Memory B cell (primary cell): Measurements from ENCODE around the gene GOSR1.

Experiments used
- ATAC-seq: fragments of 150-1000 bp; cut with Tn5 transposase; 2 replicates; pipeline ENCODE4 v1.10.0; 2021; ENCODE audit warnings: low read depth, mild to moderate bottlenecking, moderate library complexity
- DNase-seq, 2 donors: peaks; one replicate each; pipeline ENCODE4 v3.0.0; 2022; ENCODE audit warnings: low spot score in 2 of 2
- H3K27ac Mint-ChIP-seq: one replicate; pipeline ENCODE4 v1.8.0; 2022; ENCODE audit warnings: mild to moderate bottlenecking, moderate library complexity, mixed read lengths
- H3K27me3 Mint-ChIP-seq: one replicate; pipeline ENCODE4 v1.8.0; 2022; ENCODE audit warnings: mixed read lengths
- H3K36me3 Mint-ChIP-seq: one replicate; pipeline ENCODE4 v1.8.0; 2022; ENCODE audit warnings: mild to moderate bottlenecking, mixed read lengths
- H3K4me1 Mint-ChIP-seq: one replicate; pipeline ENCODE4 v1.8.0; 2022; ENCODE audit warnings: mixed read lengths
- H3K4me3 Mint-ChIP-seq: one replicate; pipeline ENCODE4 v1.8.0; 2022; ENCODE audit warnings: mild to moderate bottlenecking, moderate library complexity, mixed read lengths
- H3K9me3 Mint-ChIP-seq: one replicate; pipeline ENCODE4 v1.8.0; 2022; ENCODE audit warnings: mixed read lengths

Gene GOSR1

GRCh38 chr17:30475206-30475605 lies 2.0 kb upstream of the GOSR1 start:
- DNase-seq (no peak), ATAC-seq (no peak)
- H3K9me3 Mint-ChIP-seq = no peaks in the 10 kb centered on the region
- peaks cover 2% of the 10 kb centered on the region for H3K36me3 Mint-ChIP-seq
- H3K27ac Mint-ChIP-seq = no peak overlapping the region
- no peaks in the 10 kb centered on the region for H3K27me3 Mint-ChIP-seq
- no peak overlapping the region for H3K4me3 Mint-ChIP-seq
- peaks cover 18% of the 10 kb centered on the region for H3K4me1 Mint-ChIP-seq

GRCh38 chr17:30476726-30477082 lies 504 bp upstream of the GOSR1 start:
- Mint-ChIP-seq H3K27me3 (no peaks in the 10 kb centered on the region), H3K4me3 (peak overlapping the region; percentile 93), H3K9me3 (no peaks in the 10 kb centered on the region), H3K4me1 (peaks cover 18% of the 10 kb centered on the region), H3K27ac (peak overlapping the region; percentile 99), H3K36me3 (peaks cover 7% of the 10 kb centered on the region)
- ATAC-seq = no peak
- DNase-seq = peak in 1 of 2 donors; percentile 16

- Mint-ChIP-seq H3K4me3 (peak overlapping the region; percentile 93), H3K9me3 (no peaks in the 10 kb centered on the region), H3K36me3 (peaks cover 7% of the 10 kb centered on the region), H3K27me3 (no peaks in the 10 kb centered on the region), H3K4me1 (peaks cover 18% of the 10 kb centered on the region), H3K27ac (peak overlapping the region; percentile 99)
- peak in 1 of 2 donors; percentile 56 for DNase-seq
- peak; percentile 74 for ATAC-seq
Measured at GRCh38 chr17:30477774-30478115, 537 bp downstream of the GOSR1 start.

- H3K27ac Mint-ChIP-seq = no peak overlapping the region
Measured at GRCh38 chr17:30482555-30482954, 5.3 kb downstream of the GOSR1 start.

GRCh38 chr17:30483159-30483558 lies 6.0 kb downstream of the GOSR1 start:
- peaks cover 8% of the 10 kb centered on the region for H3K4me1 Mint-ChIP-seq
- no peaks in the 10 kb centered on the region for H3K9me3 Mint-ChIP-seq
- H3K27me3 Mint-ChIP-seq = no peaks in the 10 kb centered on the region
- H3K27ac Mint-ChIP-seq = peak overlapping the region; percentile 20
- ATAC-seq (no peak), DNase-seq (no peak)
- H3K4me3 Mint-ChIP-seq = no peak overlapping the region
- H3K36me3 Mint-ChIP-seq = peaks cover 23% of the 10 kb centered on the region

More at GRCh38 chr17:30482555-30482954, 5.3 kb downstream of the GOSR1 start:
- Mint-ChIP-seq H3K4me1 (peaks cover 14% of the 10 kb centered on the region), H3K4me3 (no peak overlapping the region), H3K27me3 (no peaks in the 10 kb centered on the region), H3K9me3 (no peaks in the 10 kb centered on the region), H3K36me3 (peaks cover 21% of the 10 kb centered on the region)
- ATAC-seq = no peak
- DNase-seq = no peak

GRCh38 chr17:30493780-30494179 lies 16.6 kb downstream of the GOSR1 start:
- Mint-ChIP-seq H3K27me3 (no peaks in the 10 kb centered on the region), H3K36me3 (peaks cover 30% of the 10 kb centered on the region), H3K4me1 (peaks cover 7% of the 10 kb centered on the region), H3K27ac (no peak overlapping the region), H3K9me3 (no peaks in the 10 kb centered on the region), H3K4me3 (no peak overlapping the region)
- DNase-seq = no peak
- no peak for ATAC-seq

- DNase-seq = no peak
- no peak for ATAC-seq
- Mint-ChIP-seq H3K27ac (peak overlapping the region; percentile 46), H3K27me3 (no peaks in the 10 kb centered on the region), H3K36me3 (peaks cover 28% of the 10 kb centered on the region), H3K9me3 (no peaks in the 10 kb centered on the region), H3K4me3 (no peak overlapping the region), H3K4me1 (peaks cover 7% of the 10 kb centered on the region)
Measured at GRCh38 chr17:30495586-30495985, 18.4 kb downstream of the GOSR1 start.

GRCh38 chr17:30503558-30503957 lies 26.4 kb downstream of the GOSR1 start:
- no peak overlapping the region for H3K4me3 Mint-ChIP-seq
- no peaks in the 10 kb centered on the region for H3K9me3 Mint-ChIP-seq
- peaks cover 25% of the 10 kb centered on the region for H3K36me3 Mint-ChIP-seq
- no peak overlapping the region for H3K27ac Mint-ChIP-seq
- no peaks in the 10 kb centered on the region for H3K27me3 Mint-ChIP-seq
- peaks cover 3% of the 10 kb centered on the region for H3K4me1 Mint-ChIP-seq
- no peak for ATAC-seq
- no peak for DNase-seq

GRCh38 chr17:30505868-30506417 lies 28.7 kb downstream of the GOSR1 start:
- peaks cover 3% of the 10 kb centered on the region for H3K4me1 Mint-ChIP-seq
- no peak overlapping the region for H3K27ac Mint-ChIP-seq
- H3K9me3 Mint-ChIP-seq = no peaks in the 10 kb centered on the region
- H3K36me3 Mint-ChIP-seq = peaks cover 20% of the 10 kb centered on the region
- no peak for DNase-seq
- H3K27me3 Mint-ChIP-seq = no peaks in the 10 kb centered on the region
- no peak overlapping the region for H3K4me3 Mint-ChIP-seq
- no peak for ATAC-seq

- DNase-seq (no peak), ATAC-seq (no peak)
- H3K27me3 Mint-ChIP-seq = no peaks in the 10 kb centered on the region
- H3K4me3 Mint-ChIP-seq = no peak overlapping the region
- no peak overlapping the region for H3K27ac Mint-ChIP-seq
- H3K9me3 Mint-ChIP-seq = no peaks in the 10 kb centered on the region
- peaks cover 16% of the 10 kb centered on the region for H3K36me3 Mint-ChIP-seq
- H3K4me1 Mint-ChIP-seq = peaks cover 3% of the 10 kb centered on the region
Measured at GRCh38 chr17:30506481-30506880, 29.3 kb downstream of the GOSR1 start.

GRCh38 chr17:30513346-30513745 lies 36.1 kb downstream of the GOSR1 start:
- H3K4me1 Mint-ChIP-seq = peaks cover 8% of the 10 kb centered on the region
- H3K27ac Mint-ChIP-seq = no peak overlapping the region
- no peak overlapping the region for H3K4me3 Mint-ChIP-seq
- peaks cover 11% of the 10 kb centered on the region for H3K36me3 Mint-ChIP-seq
- H3K9me3 Mint-ChIP-seq = no peaks in the 10 kb centered on the region
- no peaks in the 10 kb centered on the region for H3K27me3 Mint-ChIP-seq
- DNase-seq = no peak
- ATAC-seq = no peak

GRCh38 chr17:30514895-30515596 lies 37.8 kb downstream of the GOSR1 start:
- Mint-ChIP-seq H3K27me3 (no peaks in the 10 kb centered on the region), H3K4me1 (peaks cover 8% of the 10 kb centered on the region), H3K9me3 (no peaks in the 10 kb centered on the region), H3K36me3 (peaks cover 13% of the 10 kb centered on the region), H3K27ac (peak overlapping the region; percentile 67), H3K4me3 (no peak overlapping the region)
- DNase-seq (no peak), ATAC-seq (no peak)

GRCh38 chr17:30517786-30518185 lies 40.6 kb downstream of the GOSR1 start:
- no peaks in the 10 kb centered on the region for H3K27me3 Mint-ChIP-seq
- H3K36me3 Mint-ChIP-seq = peaks cover 21% of the 10 kb centered on the region
- H3K4me3 Mint-ChIP-seq = no peak overlapping the region
- H3K27ac Mint-ChIP-seq = peak overlapping the region; percentile 17
- ATAC-seq (no peak), DNase-seq (no peak)
- peaks cover 8% of the 10 kb centered on the region for H3K4me1 Mint-ChIP-seq
- H3K9me3 Mint-ChIP-seq = no peaks in the 10 kb centered on the region

GRCh38 chr17:30519166-30519565 lies 42.0 kb downstream of the GOSR1 start:
- Mint-ChIP-seq H3K36me3 (peaks cover 21% of the 10 kb centered on the region), H3K4me3 (no peak overlapping the region), H3K27me3 (no peaks in the 10 kb centered on the region), H3K9me3 (no peaks in the 10 kb centered on the region), H3K4me1 (peaks cover 6% of the 10 kb centered on the region), H3K27ac (no peak overlapping the region)
- no peak for DNase-seq
- no peak for ATAC-seq

GRCh38 chr17:30519707-30520106 lies 42.5 kb downstream of the GOSR1 start:
- no peak overlapping the region for H3K27ac Mint-ChIP-seq

More at GRCh38 chr17:30519707-30520106, 42.5 kb downstream of the GOSR1 start:
- ATAC-seq = no peak
- H3K27me3 Mint-ChIP-seq = no peaks in the 10 kb centered on the region
- DNase-seq = no peak
- H3K9me3 Mint-ChIP-seq = no peaks in the 10 kb centered on the region
- H3K36me3 Mint-ChIP-seq = peaks cover 18% of the 10 kb centered on the region
- H3K4me3 Mint-ChIP-seq = no peak overlapping the region
- peaks cover 5% of the 10 kb centered on the region for H3K4me1 Mint-ChIP-seq
